Thoracic aorta (tissue), 2 donors: ENCODE data around the gene FAAP100. TPM values are rescaled to one million over a fixed set of nuclear protein-coding genes. Genes with fewer than 3 reads are reported as not detected.

Experiments
- ATAC-seq: fragments of 150-250 bp; one replicate; pipeline ENCODE4 v1.8.0; 2017; ENCODE audit warnings: low read depth; ENCODE audit not compliant: insufficient number of reproducible peaks, low FRiP score
- DNase-seq: peaks from one replicate; pipeline ENCODE4 v3.0.0-alpha.2; 2020; ENCODE audit warnings: low spot score
- H3K27ac ChIP-seq, 2 donors: fragments of 200-600 bp; sonication (generic); 1 replicate in 1 of 2; 2 replicates in 1 of 2; pipeline ENCODE4 v1.5.1; 2016; ENCODE audit warnings: mild to moderate bottlenecking in 2 of 2, moderate library complexity in 2 of 2
- H3K27me3 ChIP-seq: fragments of 200-600 bp; sonication (generic); replicated peaks from 2 replicates; pipeline ENCODE4 v1.6.0; 2016; ENCODE audit warnings: mild to moderate bottlenecking; ENCODE audit not compliant: insufficient read depth
- H3K36me3 ChIP-seq: fragments of 200-600 bp; sonication (generic); one replicate; pipeline ENCODE4 v1.5.1; 2016
- H3K4me1 ChIP-seq, 2 donors: fragments of 200-600 bp; sonication (generic); 1 replicate in 1 of 2; 2 replicates in 1 of 2; pipeline versions ENCODE4 v1.5.1 to v1.6.0; 2016; ENCODE audit warnings: low read depth in 2 of 2, mild to moderate bottlenecking in 1 of 2; ENCODE audit not compliant: control insufficient read depth in 1 of 2
- H3K4me3 ChIP-seq: fragments of 200-600 bp; sonication (generic); 2 replicates; pipeline ENCODE4 v1.5.1; 2016; ENCODE audit warnings: mild to moderate bottlenecking
- H3K9me3 ChIP-seq: fragments of 200-600 bp; sonication (generic); 2 replicates; pipeline ENCODE4 v1.5.1; 2016
- total RNA-seq, 2 donors: library from RNA; depleted of rRNA; stranded (reverse); fragments of >200 nt; gene quantifications; one replicate each; pipeline versions ENCODE4 v1.1.0 to v1.2.3, GENCODE V29; 2016
- TF ChIP-seq, protein P1 (sequence below): fragments of 200-600 bp; sonication (generic); IDR thresholded peaks from one replicate; pipeline ENCODE4 v1.5.1; 2019; ENCODE audit warnings: antibody characterized with exemption

Gene FAAP100
- total RNA-seq, 2 donors from 2014 or later: 43.2 to 57.9 TPM

DNA sequence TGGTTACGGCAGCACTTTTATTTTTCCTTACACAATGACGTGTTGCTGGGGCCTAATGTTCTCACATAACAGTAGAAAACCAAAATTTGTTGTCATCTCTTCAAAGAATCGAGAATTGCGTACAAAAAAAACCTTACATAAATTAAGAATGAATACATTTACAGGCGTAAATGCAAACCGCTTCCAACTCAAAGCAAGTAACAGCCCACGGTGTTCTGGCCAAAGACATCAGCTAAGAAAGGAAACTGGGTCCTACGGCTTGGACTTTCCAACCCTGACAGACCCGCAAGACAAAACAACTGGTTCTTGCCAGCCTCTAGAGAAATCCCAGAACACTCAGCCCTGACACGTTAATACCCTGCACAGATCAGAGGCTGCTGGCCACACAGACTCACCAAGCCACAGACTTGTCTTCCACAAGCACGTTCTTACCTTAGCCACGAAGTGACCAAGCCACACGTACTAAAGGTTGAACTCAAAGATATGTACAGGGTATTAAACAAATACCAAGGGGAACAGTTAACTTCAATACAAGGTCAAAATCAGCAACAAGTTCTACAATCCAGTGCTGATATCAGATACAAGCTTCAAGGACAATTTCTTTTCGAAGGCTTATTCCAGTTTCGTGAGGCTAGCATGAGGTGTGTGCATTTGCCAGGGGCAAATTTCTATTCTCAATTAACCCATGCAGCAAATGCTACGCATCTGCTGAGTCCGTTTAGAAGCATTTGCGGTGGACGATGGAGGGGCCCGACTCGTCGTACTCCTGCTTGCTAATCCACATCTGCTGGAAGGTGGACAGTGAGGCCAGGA lies 42.0 kb downstream of the FAAP100 start:
- Histone ChIP-seq H3K27ac (peak overlapping the region; percentile 90 to 93), H3K36me3 (peaks cover 39% of the 10 kb centered on the region), H3K27me3 (no peaks in the 10 kb centered on the region), H3K9me3 (no peaks in the 10 kb centered on the region), H3K4me1 (peaks cover 3 to 4% of the 10 kb centered on the region in 2 donors), H3K4me3 (peak overlapping the region; percentile 99)
- DNase-seq (no peak), ATAC-seq (no peak)
- TF ChIP-seq, protein P1, sequence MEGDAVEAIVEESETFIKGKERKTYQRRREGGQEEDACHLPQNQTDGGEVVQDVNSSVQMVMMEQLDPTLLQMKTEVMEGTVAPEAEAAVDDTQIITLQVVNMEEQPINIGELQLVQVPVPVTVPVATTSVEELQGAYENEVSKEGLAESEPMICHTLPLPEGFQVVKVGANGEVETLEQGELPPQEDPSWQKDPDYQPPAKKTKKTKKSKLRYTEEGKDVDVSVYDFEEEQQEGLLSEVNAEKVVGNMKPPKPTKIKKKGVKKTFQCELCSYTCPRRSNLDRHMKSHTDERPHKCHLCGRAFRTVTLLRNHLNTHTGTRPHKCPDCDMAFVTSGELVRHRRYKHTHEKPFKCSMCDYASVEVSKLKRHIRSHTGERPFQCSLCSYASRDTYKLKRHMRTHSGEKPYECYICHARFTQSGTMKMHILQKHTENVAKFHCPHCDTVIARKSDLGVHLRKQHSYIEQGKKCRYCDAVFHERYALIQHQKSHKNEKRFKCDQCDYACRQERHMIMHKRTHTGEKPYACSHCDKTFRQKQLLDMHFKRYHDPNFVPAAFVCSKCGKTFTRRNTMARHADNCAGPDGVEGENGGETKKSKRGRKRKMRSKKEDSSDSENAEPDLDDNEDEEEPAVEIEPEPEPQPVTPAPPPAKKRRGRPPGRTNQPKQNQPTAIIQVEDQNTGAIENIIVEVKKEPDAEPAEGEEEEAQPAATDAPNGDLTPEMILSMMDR: no peak

DNA sequence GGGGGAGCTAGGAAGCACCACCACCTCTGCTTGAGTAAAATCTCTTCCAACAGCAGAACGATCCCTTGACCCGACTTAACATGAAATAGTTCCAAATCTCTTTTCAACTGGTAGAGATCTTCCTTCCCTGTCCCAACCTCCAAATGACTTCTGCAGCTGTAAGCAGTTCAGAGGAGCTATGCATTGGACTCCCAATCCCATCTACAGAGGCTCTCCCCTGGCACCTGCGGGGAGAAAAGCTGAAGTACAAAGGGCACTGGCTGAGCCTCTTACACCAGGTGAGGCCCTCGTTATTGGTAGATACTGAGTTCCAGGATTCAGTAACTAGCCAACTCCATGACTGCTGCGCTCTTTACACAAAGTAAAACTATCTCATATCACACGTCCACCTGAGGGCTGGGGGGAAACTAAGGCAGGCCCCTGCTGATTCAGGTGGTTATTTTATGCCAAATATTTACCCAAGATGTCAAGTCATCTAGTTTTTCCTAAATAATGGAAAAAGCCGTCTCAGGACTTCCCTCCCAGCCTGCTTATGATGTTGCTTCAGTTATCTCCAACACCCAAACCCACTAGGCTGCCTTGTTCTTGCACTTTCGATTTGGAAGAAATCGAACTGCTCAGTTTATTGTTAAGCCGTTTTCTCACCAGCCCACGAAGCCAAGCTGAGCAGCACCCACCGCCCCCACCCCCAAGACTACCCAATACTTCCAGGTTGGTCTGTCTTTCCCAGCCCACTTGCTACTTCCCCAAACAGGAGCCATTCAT lies 42.8 kb downstream of the FAAP100 start:
- TF ChIP-seq, protein P1: no peak
- no peak for ATAC-seq
- peak overlapping the region; percentile 99 for H3K4me3 ChIP-seq
- peak overlapping the region; percentile 90 to 93 for H3K27ac ChIP-seq
- H3K4me1 ChIP-seq: peaks cover 3 to 4% of the 10 kb centered on the region in 2 donors
- H3K9me3 ChIP-seq: no peaks in the 10 kb centered on the region
- DNase-seq: no peak
- no peaks in the 10 kb centered on the region for H3K27me3 ChIP-seq
- H3K36me3 ChIP-seq: peaks cover 39% of the 10 kb centered on the region

DNA sequence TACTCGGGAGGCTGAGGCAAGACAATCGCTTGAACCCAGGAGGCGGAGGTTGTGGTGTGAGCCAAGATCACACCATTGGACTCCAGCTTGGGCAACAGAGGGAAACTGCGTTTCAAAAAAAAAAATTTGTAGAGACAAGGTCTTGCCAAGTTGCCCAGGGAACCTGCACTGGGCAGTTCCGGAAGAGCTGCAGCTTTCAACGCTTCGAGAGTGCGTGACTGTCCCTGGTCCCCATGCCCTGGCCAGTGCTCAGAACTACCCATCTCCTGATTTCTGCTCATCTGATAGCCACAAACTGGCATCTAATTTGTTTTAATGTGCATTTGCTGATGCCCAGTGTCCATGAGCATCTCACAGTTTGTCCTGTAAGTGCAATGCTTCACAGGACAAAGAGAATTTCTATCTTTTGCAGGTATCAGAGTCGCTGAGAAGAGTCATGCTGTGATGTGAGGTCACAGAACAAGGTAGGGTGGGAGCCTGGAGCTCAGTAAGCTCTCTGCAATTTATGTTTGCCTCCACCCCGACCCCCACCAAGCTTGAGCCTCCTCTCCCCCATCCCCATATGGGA lies 43.4 kb downstream of the FAAP100 start:
- Histone ChIP-seq H3K4me1 (peaks cover 3 to 4% of the 10 kb centered on the region in 2 donors), H3K27me3 (no peaks in the 10 kb centered on the region), H3K27ac (peak overlapping the region in 1 of 2 donors; percentile 90), H3K9me3 (no peaks in the 10 kb centered on the region), H3K4me3 (peak overlapping the region; percentile 99), H3K36me3 (peaks cover 39% of the 10 kb centered on the region)
- TF ChIP-seq, protein P1: no peak
- DNase-seq: no peak
- ATAC-seq: no peak

DNA sequence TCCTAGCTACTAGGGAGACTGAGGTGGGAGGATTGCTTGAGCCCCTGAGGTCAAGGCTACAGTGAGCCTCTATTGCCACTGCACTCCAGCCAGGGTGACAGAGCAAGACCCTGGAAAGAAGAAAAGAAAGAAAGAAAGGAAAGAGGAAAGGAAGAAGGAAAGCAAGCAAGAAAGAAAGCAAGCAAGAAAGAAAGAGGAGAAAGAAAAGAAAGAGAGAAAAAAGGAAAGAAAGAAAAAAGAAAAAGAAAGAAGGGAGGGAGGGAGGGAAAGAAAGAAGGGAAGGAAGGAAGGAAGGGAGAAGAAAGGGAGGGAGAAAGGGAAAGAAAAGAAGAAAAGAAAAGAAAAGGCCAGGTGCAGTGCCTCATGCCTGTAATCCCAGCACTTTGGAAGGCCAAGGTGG lies 48.5 kb downstream of the FAAP100 start:
- H3K27me3 ChIP-seq: no peaks in the 10 kb centered on the region
- peaks cover 10 to 18% of the 10 kb centered on the region in 2 donors for H3K4me1 ChIP-seq
- DNase-seq (no peak), ATAC-seq (no peak)
- no peak overlapping the region for H3K4me3 ChIP-seq
- TF ChIP-seq, protein P1: no peak
- H3K27ac ChIP-seq: no peak overlapping the region
- peaks cover 3% of the 10 kb centered on the region for H3K36me3 ChIP-seq
- no peaks in the 10 kb centered on the region for H3K9me3 ChIP-seq

DNA sequence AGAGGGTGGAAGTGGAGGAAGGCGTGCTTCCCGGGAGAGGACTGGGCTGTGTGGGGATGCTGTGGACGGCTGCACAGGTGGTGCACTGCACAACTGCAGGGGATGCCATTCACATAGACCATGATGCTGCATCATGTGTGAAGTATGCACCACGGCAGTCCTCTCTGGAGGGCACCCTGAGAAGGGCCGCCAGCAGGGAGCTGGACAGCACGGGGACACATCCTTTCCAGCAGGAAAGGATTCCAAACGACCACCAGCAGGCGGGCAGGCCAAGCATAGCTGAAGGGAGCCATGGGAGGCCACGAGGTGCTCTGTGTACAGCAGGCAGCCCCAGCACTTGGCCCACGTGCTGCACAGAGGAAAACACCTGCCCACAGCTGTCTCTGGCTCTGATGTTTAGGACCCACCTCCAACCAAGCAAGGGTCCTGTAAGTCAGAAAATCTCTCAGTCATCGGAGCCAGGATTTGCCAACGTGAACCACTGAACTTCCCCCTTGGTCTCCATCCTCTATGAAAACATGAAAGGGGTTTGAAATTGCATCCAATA lies 49.6 kb downstream of the FAAP100 start:
- peaks cover 10 to 15% of the 10 kb centered on the region in 2 donors for H3K4me1 ChIP-seq
- H3K27me3 ChIP-seq: no peaks in the 10 kb centered on the region
- TF ChIP-seq, protein P1: no peak
- H3K36me3 ChIP-seq: no peaks in the 10 kb centered on the region
- DNase-seq: no peak
- H3K4me3 ChIP-seq: no peak overlapping the region
- no peaks in the 10 kb centered on the region for H3K9me3 ChIP-seq
- no peak overlapping the region for H3K27ac ChIP-seq
- ATAC-seq: no peak
